Endothelial cell of umbilical vein (primary cell): ENCODE measurements around the gene CLEC17A. TPM values are rescaled to one million over a fixed set of nuclear protein-coding genes. Genes with fewer than 3 reads are reported as not detected.

Experiments used
- BruUV-seq: library from RNA; stranded (reverse); fragments of 400-500 nt; replicated peaks from 2 replicates; lab custom pipeline; 2021; lab: Mats Ljungman, UMichigan
- CTCF ChIA-PET: fragments of 300-600, 350-600 bp; sonication (Branson Sonifier 250); formaldehyde crosslinking; loops from one replicate; lab custom pipeline; 2021; ENCODE audit warnings: antibody characterized with exemption, inconsistent platforms; lab: Charles Lee
- POLR2A ChIA-PET: fragments of 300-600, 350-600 bp; sonication (Branson Sonifier 250); formaldehyde crosslinking; loops from one replicate; lab custom pipeline; 2021; ENCODE audit warnings: antibody characterized with exemption, inconsistent platforms; lab: Charles Lee
- DNase-seq: peaks from one replicate; pipeline ENCODE4 v3.0.0-alpha.2; 2011; ENCODE audit warnings: low read depth, low spot score
- FAIRE-seq: peaks from 2 replicates; lab custom pipeline; 2011; peaks lifted over from hg19 to GRCh38; lab: Jason Lieb, UNC
- H2AFZ ChIP-seq: 2 replicates; pipeline ENCODE4 v1.6.0; 2012; ENCODE audit warnings: low read depth, low read length, control low read depth, inconsistent platforms
- H3K27ac ChIP-seq: 2 replicates; pipeline ENCODE4 v1.5.1; 2011; ENCODE audit warnings: low read depth, mild to moderate bottlenecking, control low read depth, low read length, moderate library complexity; ENCODE audit not compliant: insufficient read depth
- H3K27me3 ChIP-seq, 2 experiments: 2 replicates each; pipeline versions ENCODE4 v1.6.0 to v1.6.1; 2011; ENCODE audit warnings: low read length in 2 of 2, mixed read lengths in 1 of 2; ENCODE audit not compliant: control insufficient read depth in 2 of 2, insufficient read depth in 2 of 2
- H3K36me3 ChIP-seq, 2 experiments: 2 replicates in 1 of 2; 3 replicates in 1 of 2; pipeline ENCODE4 v1.5.1; 2011; ENCODE audit warnings: low read length in 2 of 2, mild to moderate bottlenecking in 1 of 2, moderate library complexity in 1 of 2; ENCODE audit not compliant: control insufficient read depth in 2 of 2, insufficient read depth in 2 of 2; ENCODE audit errors: extremely low read depth in 1 of 2
- H3K4me1 ChIP-seq: 3 replicates; pipeline ENCODE4 v1.5.1; 2011; ENCODE audit warnings: mild to moderate bottlenecking, low read length; ENCODE audit not compliant: control insufficient read depth, insufficient read depth; ENCODE audit errors: extremely low read depth
- H3K4me2 ChIP-seq: 2 replicates; pipeline ENCODE4 v1.6.1; 2011; ENCODE audit warnings: low read length, control low read depth, mixed read lengths; ENCODE audit not compliant: insufficient read depth
- H3K4me3 ChIP-seq, 3 experiments: fragments of 200-600 bp in 1 of 3; sonication (generic), shearing (Covaris generic) in 1 of 3; replicated peaks in 1 of 3; 2 replicates each; pipeline ENCODE4 v1.5.1; 2011 to 2016; ENCODE audit warnings: control low read depth in 3 of 3, low read length in 3 of 3, mild to moderate bottlenecking in 2 of 3, inconsistent platforms in 1 of 3, low read depth in 1 of 3, moderate library complexity in 1 of 3; ENCODE audit not compliant: insufficient read depth in 1 of 3
- H3K79me2 ChIP-seq: 2 replicates; pipeline ENCODE4 v1.6.0; 2012; ENCODE audit warnings: low read length, inconsistent platforms; ENCODE audit not compliant: control insufficient read depth, insufficient read depth
- H3K9ac ChIP-seq: replicated peaks from 2 replicates; pipeline ENCODE3; 2011; ENCODE audit warnings: low read length, control low read depth; ENCODE audit not compliant: insufficient read depth; ENCODE audit errors: extremely low read depth
- H3K9me1 ChIP-seq: replicated peaks from 3 replicates; pipeline ENCODE4 v1.6.0; 2011; ENCODE audit warnings: mild to moderate bottlenecking, low read length; ENCODE audit not compliant: control insufficient read depth, insufficient read depth; ENCODE audit errors: extremely low read depth
- H3K9me3 ChIP-seq: replicated peaks from 2 replicates; pipeline ENCODE4 v1.5.1; 2012; ENCODE audit warnings: low read length, inconsistent platforms; ENCODE audit not compliant: control insufficient read depth, insufficient read depth
- H4K20me1 ChIP-seq: replicated peaks from 2 replicates; pipeline ENCODE3; 2011; ENCODE audit warnings: mild to moderate bottlenecking, low read length; ENCODE audit not compliant: control insufficient read depth, insufficient read depth; ENCODE audit errors: extremely low read depth
- EZH2 ChIP-seq: IDR thresholded peaks from 2 replicates; pipeline ENCODE4 v1.6.1; 2012; ENCODE audit warnings: borderline replicate concordance, low read depth, mild to moderate bottlenecking, moderate library complexity, low read length, inconsistent platforms; ENCODE audit not compliant: severe bottlenecking
- GATA2 ChIP-seq: IDR thresholded peaks from 2 replicates; pipeline ENCODE4 v1.7.0; 2011; ENCODE audit warnings: low read depth, mild to moderate bottlenecking, moderate library complexity, mixed read lengths, low read length; ENCODE audit not compliant: insufficient read length, insufficient read depth
- JUN ChIP-seq: IDR thresholded peaks from 2 replicates; pipeline ENCODE4 v1.6.1; 2011; ENCODE audit warnings: borderline replicate concordance, low read depth; ENCODE audit not compliant: insufficient read length, insufficient read depth
- POLR2AphosphoS5 ChIP-seq: IDR thresholded peaks from 2 replicates; pipeline ENCODE4 v1.6.1; 2012; ENCODE audit warnings: low read depth, mild to moderate bottlenecking, control low read depth, low read length, moderate library complexity; ENCODE audit not compliant: insufficient read depth
- dilution Hi-C: fragments of 300-500 bp; cut with MboI; formaldehyde crosslinking; loops from one replicate; pipeline ENCODE4 v1.15.0; 2019; ENCODE audit warnings: low sequenced_read_pairs; ENCODE audit not compliant: extremely low pct_ligation_motif_present
- intact Hi-C: fragments of 100-400 bp; cut with micrococcal nuclease; formaldehyde crosslinking; loops from one replicate; pipeline ENCODE4 v1.10.0; 2022
- polyA plus RNA-seq, 4 experiments: library from polyadenylated mRNA; depleted of rRNA in 3 of 4; stranded (reverse) in 3 of 4; unstranded in 1 of 4; fragments of >200 nt; gene quantifications; 2 replicates each; pipeline versions ENCODE4 v1.2.1 to v1.2.3, GENCODE V29; 2011 to 2012; ENCODE audit warnings: missing spikeins in 1 of 4
- total RNA-seq: library from RNA; stranded (reverse); gene quantifications from 2 replicates; pipeline ENCODE4 v1.2.3, GENCODE V29; 2021
- TF ChIP-seq, protein P1 (sequence below), 2 donors: IDR thresholded peaks; 1 replicate in 1 of 2; 2 replicates in 1 of 2; pipeline ENCODE4 v1.5.1; 2011; ENCODE audit warnings: low read length in 2 of 2, mild to moderate bottlenecking in 2 of 2, moderate library complexity in 2 of 2, control low read depth in 1 of 2, inconsistent platforms in 1 of 2, low read depth in 1 of 2; ENCODE audit not compliant: insufficient read depth in 1 of 2; ENCODE audit errors: extremely low read depth in 1 of 2

Gene CLEC17A
- total and polyA plus RNA-seq, 2 donors (not counting 3 experiments of a cell fraction or from before 2014, with no cell fraction given), result 0.07 TPM; not detected in 1

DNA sequence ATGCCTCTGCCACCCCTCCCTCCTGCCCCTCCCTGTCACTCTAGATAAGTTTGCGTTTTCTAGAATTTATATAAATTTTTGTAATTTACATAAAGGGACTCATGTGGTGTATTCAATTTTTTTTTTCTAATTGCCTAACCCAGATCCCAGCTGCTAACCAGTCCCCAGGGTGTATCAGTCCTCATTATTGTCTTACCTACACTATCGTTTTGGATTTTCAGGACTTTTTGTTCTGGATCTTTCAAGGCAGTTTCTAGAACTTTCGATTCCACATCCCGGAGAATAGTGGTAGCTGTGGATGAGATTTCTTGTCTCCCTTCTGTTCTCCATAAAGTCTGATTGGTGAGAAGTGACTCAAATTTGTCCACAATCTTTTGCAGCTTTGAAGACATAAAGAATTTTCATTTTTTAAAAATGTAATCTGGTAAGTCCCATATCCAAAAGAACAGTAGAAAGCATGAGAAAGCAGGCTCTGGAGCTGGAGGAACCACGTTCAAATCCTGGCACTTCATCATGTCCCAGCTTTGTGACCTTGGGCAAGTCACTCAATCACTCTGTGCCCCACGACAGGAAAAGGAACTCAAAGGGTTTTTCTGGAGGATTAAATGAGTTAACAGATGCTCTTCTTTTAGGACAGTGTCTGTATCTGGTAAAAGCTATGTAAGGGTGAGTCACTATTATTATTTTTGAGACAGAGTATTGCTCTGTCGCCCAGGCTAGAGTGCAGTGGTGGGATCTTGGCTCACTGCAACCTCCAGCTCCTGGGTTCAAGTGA lies 72.1 kb downstream of the CLEC17A start:
- ChIA-PET POLR2A (no interaction called here), CTCF (interaction anchor here (0.7 to 0.9 kb wide), 2 partner anchors 10 to 13 kb away, joined by 3 read pairs; no protein-coding TSS in a partner anchor)
- Histone ChIP-seq H4K20me1 (no peaks in the 10 kb centered on the region), H3K9me3 (no peaks in the 10 kb centered on the region), H3K9me1 (no peaks in the 10 kb centered on the region), H3K4me1 (no peaks in the 10 kb centered on the region), H3K27ac (no peak overlapping the region), H3K36me3 (no peaks in the 10 kb centered on the region), H3K27me3 (no peaks in the 10 kb centered on the region), H3K9ac (no peak overlapping the region), H3K79me2 (no peaks in the 10 kb centered on the region), H3K4me3 (no peak overlapping the region), H2AFZ (no peak overlapping the region), H3K4me2 (no peak overlapping the region)
- TF ChIP-seq POLR2AphosphoS5 (no peak), JUN (no peak), GATA2 (no peak), EZH2 (no peak)
- TF ChIP-seq, protein P1, sequence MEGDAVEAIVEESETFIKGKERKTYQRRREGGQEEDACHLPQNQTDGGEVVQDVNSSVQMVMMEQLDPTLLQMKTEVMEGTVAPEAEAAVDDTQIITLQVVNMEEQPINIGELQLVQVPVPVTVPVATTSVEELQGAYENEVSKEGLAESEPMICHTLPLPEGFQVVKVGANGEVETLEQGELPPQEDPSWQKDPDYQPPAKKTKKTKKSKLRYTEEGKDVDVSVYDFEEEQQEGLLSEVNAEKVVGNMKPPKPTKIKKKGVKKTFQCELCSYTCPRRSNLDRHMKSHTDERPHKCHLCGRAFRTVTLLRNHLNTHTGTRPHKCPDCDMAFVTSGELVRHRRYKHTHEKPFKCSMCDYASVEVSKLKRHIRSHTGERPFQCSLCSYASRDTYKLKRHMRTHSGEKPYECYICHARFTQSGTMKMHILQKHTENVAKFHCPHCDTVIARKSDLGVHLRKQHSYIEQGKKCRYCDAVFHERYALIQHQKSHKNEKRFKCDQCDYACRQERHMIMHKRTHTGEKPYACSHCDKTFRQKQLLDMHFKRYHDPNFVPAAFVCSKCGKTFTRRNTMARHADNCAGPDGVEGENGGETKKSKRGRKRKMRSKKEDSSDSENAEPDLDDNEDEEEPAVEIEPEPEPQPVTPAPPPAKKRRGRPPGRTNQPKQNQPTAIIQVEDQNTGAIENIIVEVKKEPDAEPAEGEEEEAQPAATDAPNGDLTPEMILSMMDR (IDR thresholded peaks at IDR 0.05; ENCODE audit: extremely low read depth in 1 of 2, insufficient read depth in 1 of 2, low read depth in 1 of 2, low read length in 2 of 2), result no peak
- DNase-seq (no peak), FAIRE-seq (no peak)
- intact Hi-C loops, result no loop called here
- dilution Hi-C loops, result no loop called here
- no TSS peak for BruUV-seq
